Left renal cortex interstitium (tissue), 4 donors: ENCODE results near the gene METAP1D. TPM values are rescaled to one million over a fixed set of nuclear protein-coding genes. Genes with fewer than 3 reads are reported as not detected.
"Not testable (repeated sequence)": the region's sequence is repeated elsewhere in the genome, so short reads cannot be mapped to it uniquely, and the experiment has no call there.

ENCODE experiments used
- DNase-seq, 4 donors: peaks; one replicate each; pipeline ENCODE4 v3.0.0-alpha.2; 2013; ENCODE audit warnings: low read depth in 4 of 4, low spot score in 2 of 4, missing footprints in 1 of 4
- polyA plus RNA-seq, 4 donors: library from polyadenylated mRNA; unstranded; fragments of 120-200 nt; gene quantifications; one replicate each; pipeline ENCODE4 v1.2.1, GENCODE V29; 2013; ENCODE audit not compliant: insufficient read length in 4 of 4

Gene METAP1D
- polyA plus RNA-seq, 4 donors = 9.1 to 22.6 (median 14.3) TPM

- peak in 1 of 4 donors; percentile 6 for DNase-seq
Observed at GRCh38 chr2:172100080-172100934, 100.6 kb downstream of the METAP1D start.

GRCh38 chr2:172100935-172101820 lies 101.4 kb downstream of the METAP1D start:
- DNase-seq = peak in 1 of 4 donors; percentile 3

GRCh38 chr2:172101821-172102390 lies 102.2 kb downstream of the METAP1D start:
- peak in 1 of 4 donors; percentile 6 for DNase-seq

GRCh38 chr2:172102391-172103359 lies 102.9 kb downstream of the METAP1D start, which contains the start of gene DLX2:
TSS of gene DLX2 (minus strand) at chr2:172102900. CDS start at chr2:172102538, 362 bp downstream.
- DNase-seq = peak in 3 of 4 donors; percentile 39 to 84 (median 76)

- peak in 3 of 4 donors; percentile 67 to 80 (median 68) for DNase-seq
Observed at GRCh38 chr2:172103471-172104272, 103.9 kb downstream of the METAP1D start.

- peak in 1 of 4 donors; percentile 3 for DNase-seq
Observed at GRCh38 chr2:172105471-172106107, 105.8 kb downstream of the METAP1D start.

- DNase-seq = peak in 3 of 4 donors; percentile 10 to 27 (median 19)
Observed at GRCh38 chr2:172106108-172106961, 106.6 kb downstream of the METAP1D start.

- no peak for DNase-seq
Observed at GRCh38 chr2:172107690-172108586, 108.2 kb downstream of the METAP1D start.

GRCh38 chr2:172108587-172108930 lies 108.8 kb downstream of the METAP1D start:
- no peak for DNase-seq

GRCh38 chr2:172109256-172109987 lies 109.7 kb downstream of the METAP1D start:
- peak in 1 of 4 donors; percentile 11 for DNase-seq

GRCh38 chr2:172109988-172110811 lies 110.4 kb downstream of the METAP1D start:
- no peak for DNase-seq

- no peak for DNase-seq
Observed at GRCh38 chr2:172113617-172114016, 113.9 kb downstream of the METAP1D start.

- not testable (repeated sequence) for DNase-seq
Observed at GRCh38 chr2:172114176-172114575, 114.4 kb downstream of the METAP1D start.

GRCh38 chr2:172114579-172114978 lies 114.8 kb downstream of the METAP1D start:
- no peak for DNase-seq

GRCh38 chr2:172116107-172116506 lies 116.4 kb downstream of the METAP1D start:
- no peak for DNase-seq
